GM18507 (cell line): Measurements from ENCODE around the gene IRF7.

Experiments used
- DNase-seq: peaks from one replicate; pipeline ENCODE4 v3.0.0; 2011; ENCODE audit warnings: low read depth; ENCODE audit not compliant: insufficient read length; ENCODE audit errors: extremely low spot score
- FAIRE-seq: peaks from 2 replicates; lab custom pipeline; 2011; peaks lifted over from hg19 to GRCh38; lab: Jason Lieb, UNC

The IRF7 gene

DNA sequence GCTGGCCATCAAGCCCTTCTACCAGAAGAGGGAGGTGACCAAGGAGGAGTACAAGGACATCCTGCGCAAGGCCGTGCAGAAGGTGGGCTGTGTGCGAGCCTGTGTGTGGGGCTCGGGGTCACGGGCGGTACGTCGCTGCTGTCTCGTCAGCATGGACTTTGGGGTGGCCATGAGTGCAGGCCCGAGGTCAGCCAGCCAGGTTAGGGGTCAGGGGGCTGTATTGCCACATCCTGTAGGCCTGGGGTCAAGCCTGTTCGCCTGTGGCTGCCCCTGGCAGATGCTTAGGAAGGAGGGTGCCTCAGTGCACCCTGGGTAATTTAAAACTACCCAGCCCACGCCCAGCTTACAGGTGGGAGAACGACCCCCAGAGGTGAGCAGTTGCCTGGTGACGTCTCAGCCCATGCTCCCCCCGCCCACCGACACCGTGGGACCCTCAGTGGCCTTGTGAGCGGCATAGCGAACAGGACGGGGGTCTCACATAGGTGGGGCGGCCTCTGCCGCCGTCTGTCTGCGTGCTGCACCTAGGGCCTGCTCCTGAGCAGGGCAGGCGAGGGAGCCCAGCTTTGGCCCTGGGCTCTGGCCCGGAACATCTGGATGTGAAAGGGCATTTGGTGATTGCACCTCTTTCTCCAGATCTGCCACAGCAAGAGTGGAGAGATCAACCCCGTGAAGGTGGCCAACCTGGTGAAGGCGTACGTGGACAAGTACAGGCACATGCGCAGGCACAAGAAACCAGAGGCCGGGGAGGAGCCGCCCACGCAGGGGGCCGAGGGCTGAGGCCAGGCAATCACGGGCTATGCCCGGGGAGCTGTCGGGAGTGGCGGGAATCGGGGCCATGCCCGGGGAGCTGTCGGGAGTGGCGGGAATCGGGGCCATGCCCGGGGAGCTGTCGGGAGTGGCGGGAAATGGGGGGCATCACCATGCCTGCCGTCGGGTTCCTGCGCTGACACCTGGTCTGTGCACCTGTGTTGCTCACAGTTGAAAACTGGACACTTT, 4.5 kb downstream of the IRF7 start:
- FAIRE-seq (no peak), DNase-seq (no peak)

GRCh38 chr11:610146-610801, 5.5 kb downstream of the IRF7 start:
- no peak for DNase-seq
- FAIRE-seq: no peak

GRCh38 chr11:609341-609811, 6.4 kb downstream of the IRF7 start:
- DNase-seq (no peak), FAIRE-seq (no peak)

- DNase-seq (no peak), FAIRE-seq (no peak)
Measured at GRCh38 chr11:608791-609251, 6.9 kb downstream of the IRF7 start.

DNA sequence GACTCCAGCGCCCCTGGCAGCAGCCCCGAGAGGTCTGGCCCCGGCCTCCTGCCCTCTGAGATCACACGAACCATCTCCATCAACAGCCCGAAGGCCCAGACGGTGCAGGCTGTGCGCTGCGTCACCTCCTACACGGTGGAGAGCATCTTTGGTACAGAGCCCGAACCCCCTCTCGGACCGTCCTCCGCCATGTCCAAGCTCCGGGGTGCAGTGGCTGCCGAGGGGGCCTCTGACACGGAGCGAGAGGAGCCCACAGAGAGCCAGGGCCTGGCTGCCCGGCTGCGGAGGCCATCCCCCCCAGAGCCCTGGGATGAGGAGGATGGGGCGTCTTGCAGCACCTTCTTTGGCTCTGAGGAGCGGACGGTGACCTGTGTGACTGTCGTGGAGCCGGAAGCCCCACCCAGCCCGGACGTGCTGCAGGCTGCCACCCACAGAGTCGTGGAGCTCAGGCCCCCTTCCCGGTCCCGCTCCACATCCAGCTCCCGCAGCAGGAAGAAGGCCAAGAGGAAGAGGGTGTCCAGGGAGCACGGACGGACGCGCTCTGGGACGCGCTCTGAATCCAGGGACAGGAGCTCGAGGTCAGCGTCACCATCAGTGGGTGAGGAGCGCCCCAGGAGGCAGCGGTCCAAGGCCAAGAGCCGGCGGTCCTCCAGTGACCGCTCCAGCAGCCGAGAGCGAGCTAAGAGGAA, 7.6 kb downstream of the IRF7 start:
- FAIRE-seq (no peak), DNase-seq (no peak)

DNA sequence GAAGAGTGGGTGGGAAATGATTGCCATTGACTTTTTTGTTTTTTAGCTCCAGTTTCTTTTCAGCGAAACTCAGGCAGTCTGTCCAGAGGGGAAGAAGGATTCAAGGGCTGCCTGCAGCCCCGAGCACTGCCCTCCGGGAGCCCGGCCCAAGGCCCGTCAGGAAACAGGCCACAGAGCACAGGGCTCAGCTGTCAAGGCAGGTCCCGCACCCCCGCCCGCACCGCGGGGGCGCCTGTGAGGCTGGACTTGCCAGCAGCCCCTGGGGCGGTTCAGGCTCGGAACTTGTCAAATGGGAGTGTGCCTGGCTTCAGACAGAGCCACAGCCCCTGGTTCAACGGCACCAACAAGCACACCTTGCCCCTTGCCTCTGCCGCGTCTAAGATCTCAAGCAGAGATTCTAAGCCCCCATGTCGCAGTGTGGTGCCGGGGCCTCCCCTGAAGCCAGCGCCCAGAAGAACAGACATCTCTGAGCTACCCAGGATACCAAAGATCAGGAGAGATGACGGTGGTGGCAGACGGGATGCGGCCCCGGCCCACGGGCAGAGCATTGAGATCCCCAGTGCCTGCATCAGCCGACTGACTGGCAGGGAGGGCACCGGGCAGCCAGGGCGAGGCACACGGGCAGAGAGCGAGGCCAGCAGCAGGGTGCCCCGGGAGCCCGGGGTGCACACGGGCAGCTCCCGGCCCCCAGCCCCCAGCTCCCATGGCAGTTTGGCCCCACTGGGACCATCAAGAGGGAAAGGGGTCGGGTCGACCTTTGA, 8.6 kb downstream of the IRF7 start:
- DNase-seq (no peak), FAIRE-seq (no peak)

- DNase-seq (no peak), FAIRE-seq (no peak)
Measured at GRCh38 chr11:606245-606644, 9.5 kb downstream of the IRF7 start.

DNA sequence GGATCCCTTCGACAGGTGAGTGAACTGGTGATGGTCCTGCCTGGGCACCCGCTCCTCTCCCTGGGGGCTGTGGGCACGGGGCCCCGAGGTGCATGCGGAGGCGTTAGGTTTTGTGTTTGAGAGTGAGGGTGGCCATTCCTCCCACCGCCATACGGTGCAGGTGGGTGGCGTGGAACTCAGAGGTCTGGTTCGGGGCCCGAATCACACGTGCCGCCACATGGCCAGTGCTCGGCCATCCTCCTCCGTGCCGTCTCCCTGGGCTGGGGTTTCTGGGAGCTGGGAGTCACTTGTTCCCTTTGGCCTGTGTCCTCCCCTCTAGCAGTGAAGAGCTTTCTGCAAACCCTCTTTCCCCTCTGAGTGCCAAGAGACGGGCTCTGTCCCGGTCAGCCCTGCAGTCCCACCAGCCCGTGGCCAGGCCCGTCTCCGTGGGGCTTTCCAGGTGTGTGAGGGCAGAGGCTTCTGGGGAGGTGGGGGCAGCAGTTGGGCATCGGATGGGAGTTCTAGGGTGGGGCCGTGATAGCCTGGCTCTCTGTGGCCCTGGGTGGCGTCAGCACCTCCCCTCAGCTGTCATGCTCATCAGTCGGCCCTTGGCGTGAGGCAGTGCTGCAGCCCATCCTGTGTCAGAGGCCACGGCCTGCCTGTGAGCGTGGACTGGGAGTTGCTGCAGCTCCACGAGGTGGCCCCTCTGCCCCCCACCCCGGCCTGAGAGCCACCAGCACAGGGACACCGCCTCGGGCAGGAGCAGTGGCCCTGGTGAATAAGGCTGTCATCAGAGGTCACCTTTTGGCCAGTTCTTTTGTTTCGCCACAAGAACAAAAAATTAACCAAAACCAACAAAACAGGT, 10.2 kb downstream of the IRF7 start:
- no peak for DNase-seq
- FAIRE-seq: no peak

DNA sequence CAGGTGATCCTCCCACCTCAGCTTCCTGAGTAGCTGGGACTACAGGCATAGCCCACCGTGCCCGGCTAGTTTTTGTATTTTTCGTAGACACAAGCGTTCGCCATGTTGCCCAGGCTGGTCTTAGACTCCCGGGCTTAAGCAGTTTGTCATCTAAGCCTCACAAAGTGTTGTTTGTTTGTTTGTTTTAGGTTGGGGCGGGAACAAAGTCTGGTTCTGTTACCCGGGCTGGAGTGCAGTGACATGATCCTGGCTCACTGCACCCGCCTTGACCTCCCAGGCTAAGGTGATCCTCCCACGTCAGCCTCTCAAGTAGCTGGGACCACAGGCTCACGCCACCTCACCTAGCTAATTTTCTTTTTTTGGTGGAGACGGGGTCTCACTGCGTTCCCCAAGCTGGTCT, 12.6 kb downstream of the IRF7 start:
- DNase-seq (no peak), FAIRE-seq (no peak)

DNA sequence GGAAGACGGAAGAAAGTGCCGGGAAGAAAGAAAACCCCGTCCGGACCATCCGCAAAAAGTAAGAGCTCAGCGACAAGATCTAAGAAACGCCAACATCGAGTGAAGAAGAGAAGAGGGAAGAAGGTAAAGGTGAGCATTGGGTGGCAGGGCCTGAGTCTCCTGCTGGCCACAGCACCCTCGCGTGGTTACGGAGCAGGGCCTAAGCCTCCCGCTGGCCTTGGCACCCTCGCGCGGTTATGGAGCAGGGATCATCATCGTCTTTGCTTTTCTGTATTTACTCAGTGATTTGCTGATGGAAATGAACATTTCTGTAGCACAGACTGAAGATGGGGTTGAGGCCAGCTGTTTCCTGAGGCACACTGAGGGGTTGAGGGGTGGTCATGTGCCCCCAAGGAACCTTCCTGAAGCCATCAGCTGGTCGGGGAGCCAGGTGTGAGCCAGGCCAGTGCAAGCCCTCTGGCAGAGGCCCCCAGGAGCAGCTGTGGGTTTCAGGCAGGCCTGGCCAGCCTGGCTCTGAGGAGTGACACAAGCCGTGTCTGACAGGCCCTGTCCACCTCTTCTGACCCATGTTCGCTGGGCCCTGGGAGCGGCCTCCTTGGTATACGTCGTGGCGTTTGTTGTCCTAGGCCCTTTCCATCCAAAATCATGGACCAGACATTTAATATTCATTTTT, 14.0 kb downstream of the IRF7 start:
- FAIRE-seq (no peak), DNase-seq (no peak)

- no peak for FAIRE-seq
- DNase-seq: no peak
Measured at GRCh38 chr11:598005-598680, 17.6 kb downstream of the IRF7 start.

- no peak for DNase-seq
- FAIRE-seq: no peak
Measured at GRCh38 chr11:597166-597725, 18.5 kb downstream of the IRF7 start.

- DNase-seq: no peak
- no peak for FAIRE-seq
Measured at GRCh38 chr11:596374-596773, 19.4 kb downstream of the IRF7 start.

DNA sequence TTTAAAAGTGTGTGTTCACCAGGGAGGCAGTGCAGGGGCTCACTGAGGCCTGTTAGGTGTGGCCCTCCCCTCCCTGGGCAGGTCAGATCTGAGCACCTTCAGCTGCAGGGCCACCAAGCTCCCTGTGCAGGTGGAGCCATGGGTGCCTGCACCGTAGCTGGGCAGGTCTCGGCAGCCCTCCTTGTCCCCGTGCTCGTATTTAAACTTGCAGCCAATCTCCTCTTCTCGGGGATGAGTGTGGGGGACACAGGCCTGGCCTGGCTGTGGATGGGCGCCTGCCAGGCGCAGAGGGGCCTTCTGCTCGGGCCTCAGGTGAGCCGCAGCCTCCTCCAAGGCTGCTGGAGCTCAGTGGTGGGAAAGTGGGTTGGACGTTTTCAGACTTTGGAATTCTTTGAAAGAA, 20.4 kb downstream of the IRF7 start:
- FAIRE-seq (no peak), DNase-seq (no peak)

DNA sequence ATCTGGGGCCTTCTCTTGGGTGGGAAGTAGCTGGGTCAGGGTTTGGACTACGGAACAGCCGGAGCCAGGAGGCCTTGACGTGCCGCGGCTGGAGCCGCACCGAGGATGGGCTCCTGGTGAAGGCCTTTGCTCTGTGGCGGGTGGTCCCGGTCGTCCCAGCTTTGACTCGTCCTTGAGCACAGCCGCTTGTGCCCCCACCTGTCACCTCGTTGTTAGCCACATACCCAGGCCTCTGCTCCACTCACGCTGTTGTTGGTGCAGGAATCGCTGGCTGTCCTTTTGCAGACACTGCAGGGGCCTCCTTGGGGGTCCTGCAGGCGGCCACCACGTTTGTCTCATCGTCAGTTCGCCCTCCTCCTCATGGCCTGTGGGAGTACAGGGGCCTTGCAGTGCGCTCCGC, 22.4 kb downstream of the IRF7 start:
- no peak for DNase-seq
- no peak for FAIRE-seq

DNA sequence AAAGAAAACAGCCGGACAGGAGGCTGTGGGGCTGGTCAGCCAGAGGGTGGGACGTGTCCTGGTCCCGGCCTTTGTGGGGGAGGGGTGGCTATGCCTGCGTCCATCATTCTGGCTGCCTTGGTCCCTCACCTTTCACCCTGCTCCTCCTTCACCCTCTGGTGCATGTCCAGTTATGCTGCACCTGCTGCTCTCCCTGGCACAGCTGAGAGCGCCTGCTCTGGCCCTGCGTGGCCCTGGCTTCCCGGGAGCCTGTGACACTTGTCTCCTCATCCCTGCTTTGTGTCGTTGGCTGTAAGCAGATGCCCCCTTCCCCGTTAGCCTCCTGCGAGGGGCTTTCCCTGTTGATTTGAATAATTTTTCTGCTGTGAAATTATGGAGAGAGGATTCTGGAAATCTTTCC, 22.8 kb downstream of the IRF7 start:
- FAIRE-seq (no peak), DNase-seq (no peak)

GRCh38 chr11:592501-592900, 23.2 kb downstream of the IRF7 start:
- FAIRE-seq: no peak

More at GRCh38 chr11:592501-592900, 23.2 kb downstream of the IRF7 start:
- no peak for DNase-seq
